H1 (cell line): ENCODE measurements around the gene PDK1. TPM values are rescaled to one million over a fixed set of nuclear protein-coding genes. Genes with fewer than 3 reads are reported as not detected.

ENCODE experiments used
- BCL11A ChIP-seq, 2 experiments: IDR thresholded peaks; one replicate each; pipeline ENCODE4 v1.6.1; 2011; ENCODE audit warnings: low read depth in 2 of 2, low read length in 2 of 2, mild to moderate bottlenecking in 2 of 2
- CHD1 ChIP-seq: IDR thresholded peaks from 2 replicates; pipeline ENCODE4 v1.6.1; 2012; ENCODE audit warnings: low read depth, low read length, improper control_type of control experiment
- POLR2AphosphoS5 ChIP-seq: IDR thresholded peaks from 2 replicates; pipeline ENCODE4 v1.6.1; 2011; ENCODE audit warnings: low read depth, low read length
- RBBP5 ChIP-seq: IDR thresholded peaks from 2 replicates; pipeline ENCODE4 v1.7.1; 2012; ENCODE audit warnings: low read depth, mild to moderate bottlenecking, inconsistent platforms, low read length, moderate library complexity, borderline replicate concordance
- SIN3A ChIP-seq, 2 experiments: IDR thresholded peaks in 1 of 2; conservative IDR thresholded peaks in 1 of 2; 2 replicates each; pipeline ENCODE4 v1.6.1; 2011 to 2012; ENCODE audit warnings: low read length in 2 of 2, improper control_type of control experiment in 1 of 2, low read depth in 1 of 2, mild to moderate bottlenecking in 1 of 2
- polyA plus RNA-seq, 7 experiments: library from polyadenylated mRNA; depleted of rRNA in 3 of 7; stranded (reverse) in 5 of 7; unstranded in 2 of 7; fragments of >200 nt in 5 of 7; fragments of 200-250 nt in 2 of 7; gene quantifications; 1 replicate in 5 of 7; 2 replicates in 1 of 7; 4 replicates in 1 of 7; pipeline versions ENCODE4 v1.2.1 to v1.2.3, GENCODE V29; 2011 to 2013; ENCODE audit warnings: missing spikeins in 2 of 7, mixed read lengths in 2 of 7
- total RNA-seq: library from RNA; stranded (reverse); fragmentation: NEBNext Ultra II Directional; extraction: Animal tissue kit (Norgen Biotek cat#: 25700); gene quantifications from 2 replicates; pipeline ENCODE4 v1.2.1, GENCODE V29; 2021

Gene PDK1
- total and polyA plus RNA-seq, 2 of the 8 experiments (the other 6 are each of a cell fraction or from before 2014, with no cell fraction given): 18.2 to 21.9 TPM

DNA sequence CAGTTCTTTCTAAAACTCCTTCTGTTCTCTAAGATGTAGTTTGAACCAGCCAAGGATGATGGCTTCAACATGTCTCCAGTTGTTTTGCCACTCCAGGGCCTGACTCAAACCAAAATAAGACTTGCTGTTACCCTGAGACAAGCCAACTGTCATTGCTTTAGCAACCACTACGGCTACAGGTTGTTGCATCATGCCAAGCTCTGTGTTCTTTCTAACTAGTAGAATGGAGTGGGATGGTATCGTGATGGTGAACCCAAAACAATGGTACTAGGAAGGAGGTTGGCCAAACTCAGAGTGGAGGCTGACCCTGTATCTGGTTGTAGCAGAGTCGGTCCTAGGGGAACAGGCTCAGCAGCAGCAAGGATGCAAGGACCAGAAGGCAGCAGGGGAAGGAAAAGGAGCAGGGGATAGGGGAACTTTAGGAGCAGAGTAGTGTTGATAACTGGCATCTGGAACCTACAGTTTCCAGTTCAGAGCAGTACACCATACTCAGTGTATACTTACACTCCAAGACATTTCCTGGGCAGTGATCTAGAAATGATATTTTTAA, 51.6 kb downstream of the PDK1 start (continued):
- no peak for TF ChIP-seq SIN3A (conservative IDR thresholded peaks at IDR 0.05 in 1 of 2, IDR thresholded peaks at IDR 0.05 in 1 of 2; ENCODE audit: low read depth in 1 of 2, low read length in 2 of 2)
- TF ChIP-seq RBBP5: no peak
- TF ChIP-seq BCL11A (IDR thresholded peaks at IDR 0.05; ENCODE audit: low read depth in 2 of 2, low read length in 2 of 2): no peak
- TF ChIP-seq POLR2AphosphoS5: no peak
- no peak for TF ChIP-seq CHD1
